ENCODE data around the gene MST1R. TPM values are rescaled to one million over a fixed set of nuclear protein-coding genes. Genes with fewer than 3 reads are reported as not detected.

Gene MST1R
- total RNA-seq, 1 donor from 2014 or later, result 1.1 TPM

GRCh38 chr3:49877716-49878115, 26.0 kb downstream of the MST1R start:
- H3K27ac Mint-ChIP-seq (ENCODE audit: unreplicated experiment), result no peak overlapping the region
- no peaks in the 10 kb centered on the region for H3K9me3 Mint-ChIP-seq (ENCODE audit: unreplicated experiment)
- peaks cover 12% of the 10 kb centered on the region for H3K27me3 Mint-ChIP-seq (ENCODE audit: unreplicated experiment)
- no peaks in the 10 kb centered on the region for H3K4me1 Mint-ChIP-seq (ENCODE audit: unreplicated experiment)
- H3K4me3 Mint-ChIP-seq (ENCODE audit: unreplicated experiment), result no peak overlapping the region
- TF ChIP-seq CTCF (IDR thresholded peaks at IDR 0.05), result no peak
- DNase-seq (ENCODE audit: extremely low spot score, unreplicated experiment), result no peak
- no peaks in the 10 kb centered on the region for H3K36me3 Mint-ChIP-seq (ENCODE audit: unreplicated experiment)

- Mint-ChIP-seq H3K27me3 (ENCODE audit: unreplicated experiment) (peaks cover 3% of the 10 kb centered on the region), H3K4me3 (ENCODE audit: unreplicated experiment) (no peak overlapping the region), H3K4me1 (ENCODE audit: unreplicated experiment) (no peaks in the 10 kb centered on the region), H3K27ac (ENCODE audit: unreplicated experiment) (no peak overlapping the region), H3K36me3 (ENCODE audit: unreplicated experiment) (no peaks in the 10 kb centered on the region), H3K9me3 (ENCODE audit: unreplicated experiment) (no peaks in the 10 kb centered on the region)
- DNase-seq (ENCODE audit: extremely low spot score, unreplicated experiment), result no peak
- TF ChIP-seq CTCF (IDR thresholded peaks at IDR 0.05), result no peak
Measured at GRCh38 chr3:49876567-49876966, 27.1 kb downstream of the MST1R start.

GRCh38 chr3:49873623-49874022, 30.1 kb downstream of the MST1R start:
- Mint-ChIP-seq H3K4me1 (ENCODE audit: unreplicated experiment) (no peaks in the 10 kb centered on the region), H3K27ac (ENCODE audit: unreplicated experiment) (no peak overlapping the region), H3K27me3 (ENCODE audit: unreplicated experiment) (peaks cover 16% of the 10 kb centered on the region)

GRCh38 chr3:49872801-49873281, 30.8 kb downstream of the MST1R start:
- no peaks in the 10 kb centered on the region for H3K4me1 Mint-ChIP-seq (ENCODE audit: unreplicated experiment)
- no peak overlapping the region for H3K4me3 Mint-ChIP-seq (ENCODE audit: unreplicated experiment)
- H3K27me3 Mint-ChIP-seq (ENCODE audit: unreplicated experiment), result peaks cover 23% of the 10 kb centered on the region
- no peak for DNase-seq (ENCODE audit: extremely low spot score, unreplicated experiment)
- no peak for TF ChIP-seq CTCF (IDR thresholded peaks at IDR 0.05)
- no peaks in the 10 kb centered on the region for H3K9me3 Mint-ChIP-seq (ENCODE audit: unreplicated experiment)
- H3K36me3 Mint-ChIP-seq (ENCODE audit: unreplicated experiment), result no peaks in the 10 kb centered on the region
- H3K27ac Mint-ChIP-seq (ENCODE audit: unreplicated experiment), result no peak overlapping the region

More at GRCh38 chr3:49873623-49874022, 30.1 kb downstream of the MST1R start:
- TF ChIP-seq CTCF (IDR thresholded peaks at IDR 0.05), result no peak
- Mint-ChIP-seq H3K36me3 (ENCODE audit: unreplicated experiment) (no peaks in the 10 kb centered on the region), H3K4me3 (ENCODE audit: unreplicated experiment) (no peak overlapping the region), H3K9me3 (ENCODE audit: unreplicated experiment) (no peaks in the 10 kb centered on the region)
- DNase-seq (ENCODE audit: extremely low spot score, unreplicated experiment), result no peak

- no peaks in the 10 kb centered on the region for H3K9me3 Mint-ChIP-seq (ENCODE audit: unreplicated experiment)
- no peaks in the 10 kb centered on the region for H3K36me3 Mint-ChIP-seq (ENCODE audit: unreplicated experiment)
- peaks cover 32% of the 10 kb centered on the region for H3K27me3 Mint-ChIP-seq (ENCODE audit: unreplicated experiment)
Measured at GRCh38 chr3:49871531-49872153, 32.0 kb downstream of the MST1R start.

More at GRCh38 chr3:49871531-49872153, 32.0 kb downstream of the MST1R start:
- H3K27ac Mint-ChIP-seq (ENCODE audit: unreplicated experiment), result no peak overlapping the region
- no peaks in the 10 kb centered on the region for H3K4me1 Mint-ChIP-seq (ENCODE audit: unreplicated experiment)
- DNase-seq (ENCODE audit: extremely low spot score, unreplicated experiment), result no peak
- no peak for TF ChIP-seq CTCF (IDR thresholded peaks at IDR 0.05)
- no peak overlapping the region for H3K4me3 Mint-ChIP-seq (ENCODE audit: unreplicated experiment)

Data from osteocyte (in vitro differentiated cells).